HG03521 (cell line): ENCODE results near the gene COX7A1.
"Not testable (repeated sequence)": the region's sequence is repeated elsewhere in the genome, so short reads cannot be mapped to it uniquely, and the experiment has no call there.

Source experiments
- ATAC-seq: cut with Tn5 transposase; IDR thresholded peaks from one replicate; pipeline ENCODE4 v1.9.1; 2021; ENCODE audit warnings: mild to moderate bottlenecking, moderate library complexity; ENCODE audit not compliant: unreplicated experiment

COX7A1 gene

DNA sequence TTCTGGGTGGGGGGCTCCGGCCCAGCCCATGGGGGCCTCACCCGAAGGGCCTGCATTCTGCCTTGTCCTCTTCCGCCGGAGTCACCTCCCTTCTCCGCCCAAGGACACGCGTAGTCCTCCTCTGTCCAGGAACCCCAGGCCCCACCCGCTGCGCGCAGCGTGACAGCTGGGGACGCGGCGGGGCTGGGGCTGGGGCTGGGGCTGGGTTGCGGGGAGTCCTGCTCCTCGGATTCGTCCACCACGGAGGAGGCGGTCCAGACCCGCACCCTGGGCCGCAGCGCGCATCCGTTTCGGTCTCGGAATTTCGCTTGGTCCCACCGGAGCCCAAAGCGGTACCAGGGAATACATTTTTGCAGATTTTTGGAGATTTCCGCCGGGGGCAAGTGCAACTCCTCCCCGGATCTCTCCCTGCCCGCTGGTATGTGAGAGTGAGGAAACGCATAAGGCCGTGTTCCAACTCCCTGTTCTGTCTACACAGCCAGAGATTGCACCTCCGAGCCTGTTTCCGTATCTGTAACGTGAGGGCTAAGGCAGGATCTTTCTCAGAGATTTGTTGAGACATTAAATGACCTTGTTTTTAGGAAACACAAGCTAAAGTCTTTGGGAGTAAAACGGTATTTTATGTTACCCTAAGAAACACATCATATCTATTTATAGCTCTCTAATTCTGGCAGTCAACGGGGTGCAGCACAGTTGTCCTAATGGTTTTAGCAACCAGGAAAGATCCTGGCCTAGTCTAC is at the start of gene COX7A1:
COX7A1 (minus strand) TSS at position 96 of the 740 bp plus-strand sequence; CDS start at position 56, 40 bp downstream.
- ATAC-seq, result no peak

DNA sequence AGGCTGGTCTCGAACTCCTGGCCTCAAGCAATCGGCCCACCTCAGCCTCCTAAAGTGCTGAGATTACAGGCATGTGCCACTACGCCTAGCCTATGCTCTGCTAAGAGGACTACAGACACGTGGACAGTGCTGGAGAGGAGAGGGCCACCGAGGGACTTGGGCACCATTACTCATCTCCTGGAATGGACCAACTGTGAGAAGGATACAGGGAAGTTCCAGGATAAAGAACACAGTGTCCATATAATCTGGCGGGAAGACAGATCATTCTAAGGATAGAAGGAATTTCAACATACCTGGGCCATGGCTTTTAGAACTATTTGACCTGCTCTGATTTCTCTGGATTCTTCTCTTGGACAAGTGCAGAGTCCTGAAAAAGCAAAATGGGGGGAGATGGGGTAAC is 49.4 kb upstream of the COX7A1 start:
- ATAC-seq, result no peak

DNA sequence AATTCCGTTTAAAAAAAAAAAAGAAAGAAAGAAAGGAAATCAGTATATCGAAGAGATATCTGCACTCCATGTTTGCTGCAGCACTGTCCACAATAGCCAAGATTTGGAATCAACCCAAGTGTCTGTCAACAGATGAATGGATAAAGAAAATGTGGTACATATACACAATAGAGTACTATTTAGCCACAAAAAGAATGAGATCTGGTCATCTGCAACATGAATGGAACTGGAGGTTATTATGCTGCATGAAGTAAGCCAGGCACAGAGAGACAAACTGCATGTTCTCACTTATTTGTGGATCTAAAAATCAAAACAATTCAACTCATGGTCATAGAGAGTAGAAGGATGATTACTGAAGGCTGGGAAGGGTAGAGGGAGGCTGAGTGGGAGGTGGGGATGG is 45.9 kb upstream of the COX7A1 start:
- ATAC-seq, result no peak

DNA sequence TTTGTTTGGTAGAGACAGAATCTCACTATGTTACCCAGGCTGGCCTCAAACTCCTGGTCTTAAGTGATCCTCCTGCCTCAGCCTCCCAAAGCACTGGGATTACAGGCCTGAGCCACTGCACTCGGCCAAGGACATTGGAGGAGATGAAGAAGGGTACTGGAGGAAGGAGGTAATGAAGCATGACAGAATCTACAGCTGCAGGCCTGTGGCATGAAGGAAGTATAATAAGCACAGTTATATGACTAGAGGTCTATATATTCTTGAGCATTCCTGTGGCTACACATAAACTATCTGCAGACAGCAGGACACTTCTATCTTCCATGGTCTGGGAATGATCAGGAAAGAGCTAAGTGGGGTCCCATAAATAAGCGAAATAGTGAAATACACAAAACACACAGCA is 44.0 kb upstream of the COX7A1 start:
- ATAC-seq, result no peak

DNA sequence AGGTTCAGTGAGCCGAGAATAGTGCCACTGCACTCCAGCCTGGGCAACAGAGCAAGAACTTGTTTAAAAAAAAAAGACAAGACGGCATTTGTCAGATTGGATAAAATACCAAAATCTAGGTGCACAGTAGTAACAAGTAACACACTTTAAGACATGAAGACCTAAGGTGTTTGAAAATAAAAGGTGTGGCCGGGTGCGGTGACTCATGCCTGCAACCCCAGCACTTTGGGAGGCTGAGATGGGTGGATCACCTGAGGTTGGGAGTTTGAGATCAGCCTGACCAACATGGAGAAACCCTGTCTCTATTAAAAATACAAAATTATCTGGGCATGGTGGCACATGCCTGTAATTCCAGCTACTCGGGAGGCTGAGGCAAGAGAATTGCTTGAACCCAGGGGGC is 34.5 kb upstream of the COX7A1 start:
- ATAC-seq, result not testable (repeated sequence)

DNA sequence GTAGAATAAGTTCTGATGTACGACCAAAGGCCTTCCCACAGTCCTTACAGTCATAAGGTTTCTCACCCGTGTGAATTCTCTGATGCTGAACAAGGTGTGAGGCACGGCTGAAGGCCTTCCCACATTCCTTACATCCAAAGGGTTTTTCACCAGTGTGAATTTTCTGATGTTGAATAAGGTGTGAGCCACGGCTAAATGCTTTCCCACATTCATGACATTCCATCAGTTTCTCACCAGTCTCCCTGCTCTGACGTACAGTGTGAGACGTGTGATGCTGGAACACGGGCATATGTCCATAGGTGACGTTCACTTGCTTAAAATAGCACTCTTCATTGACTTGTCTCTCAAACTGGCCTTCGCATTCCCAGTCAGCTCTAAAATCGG is 31.0 kb upstream of the COX7A1 start:
- ATAC-seq, result no peak

DNA sequence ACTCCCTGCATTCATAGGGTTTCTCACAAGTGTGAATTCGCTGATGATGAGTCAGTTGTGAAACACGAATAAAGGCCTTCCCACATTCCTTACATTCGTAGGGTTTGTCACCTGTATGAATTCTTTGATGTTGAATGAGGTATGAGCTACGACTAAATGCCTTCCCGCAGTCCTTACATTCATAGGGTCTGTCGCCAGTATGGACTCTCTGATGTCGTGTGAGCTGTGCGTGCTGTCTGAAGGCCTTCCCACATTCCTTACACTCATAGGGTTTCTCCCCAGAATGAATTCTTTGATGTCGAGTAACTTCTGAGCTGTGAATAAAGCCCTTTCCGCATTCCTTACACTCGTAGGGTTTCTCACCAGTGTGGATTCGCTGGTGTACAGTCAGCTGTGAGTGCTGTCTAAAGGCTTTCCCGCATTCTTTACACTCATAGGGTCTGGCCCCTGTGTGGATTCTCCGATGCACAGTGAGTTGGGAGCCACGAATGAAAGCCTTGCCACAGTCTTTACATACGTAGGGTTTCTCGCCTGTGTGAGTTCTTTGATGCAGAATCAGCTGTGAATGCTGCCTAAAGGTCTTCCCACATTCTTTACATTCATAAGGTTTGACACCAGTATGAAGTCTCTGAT is 30.5 kb upstream of the COX7A1 start:
- no peak for ATAC-seq

DNA sequence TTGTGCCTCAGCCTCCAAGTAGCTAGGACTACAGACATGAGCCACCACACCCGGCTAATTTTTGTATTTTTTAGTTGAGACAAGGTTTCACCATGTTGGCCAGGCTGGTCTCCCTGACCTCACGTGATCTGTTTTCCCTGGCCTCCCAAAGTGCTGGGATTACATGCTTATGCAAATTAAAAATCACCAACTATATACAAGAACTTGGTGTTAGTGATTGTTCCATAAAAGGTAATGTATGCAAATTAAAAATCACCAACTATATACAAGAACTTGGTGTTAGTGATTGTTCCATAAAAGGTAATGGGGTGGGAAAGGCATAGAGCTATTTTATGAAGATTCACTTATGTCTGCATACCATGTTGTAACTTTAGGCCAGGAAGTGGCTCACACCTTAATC is 26.8 kb upstream of the COX7A1 start:
- not testable (repeated sequence) for ATAC-seq

DNA sequence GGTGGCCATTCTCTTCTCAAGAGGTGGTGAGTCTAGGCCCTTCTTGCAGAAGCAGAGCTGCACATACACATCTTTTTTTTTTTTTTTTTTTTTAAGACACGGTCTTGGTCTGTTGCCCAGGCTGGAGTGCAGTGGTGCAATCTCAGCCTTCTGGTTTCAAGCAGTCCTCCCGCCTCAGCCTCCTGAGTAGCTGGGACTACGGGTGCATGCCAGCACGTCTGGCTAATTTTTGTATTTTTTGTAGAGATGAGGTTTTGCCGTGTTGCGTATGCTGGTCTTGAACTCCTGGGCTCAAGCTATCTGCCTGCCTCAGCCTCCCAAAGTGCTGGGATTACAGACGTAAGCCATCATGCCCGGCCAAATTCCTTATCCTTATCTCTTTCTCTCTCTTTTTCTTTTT is 21.6 kb upstream of the COX7A1 start:
- not testable (repeated sequence) for ATAC-seq

DNA sequence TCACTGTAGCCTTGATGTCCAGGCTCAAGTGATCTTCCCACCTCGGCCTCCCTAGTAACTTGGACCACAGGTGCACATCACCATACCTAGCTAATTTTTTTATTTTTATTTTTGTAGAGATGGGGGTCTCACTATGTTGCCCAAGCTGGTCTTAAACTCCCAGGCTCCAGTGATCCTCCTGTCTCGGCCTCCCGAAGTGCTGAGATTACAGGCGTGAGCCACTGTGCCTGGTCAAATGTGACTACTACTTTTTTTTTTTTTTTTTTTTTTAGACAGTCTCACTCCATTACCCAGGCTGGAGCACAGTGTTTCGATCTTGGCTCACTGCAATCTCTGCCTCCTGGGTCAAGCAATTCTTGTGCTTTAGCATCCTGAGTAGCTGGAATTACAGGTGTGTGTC is 20.6 kb upstream of the COX7A1 start:
- no peak for ATAC-seq

DNA sequence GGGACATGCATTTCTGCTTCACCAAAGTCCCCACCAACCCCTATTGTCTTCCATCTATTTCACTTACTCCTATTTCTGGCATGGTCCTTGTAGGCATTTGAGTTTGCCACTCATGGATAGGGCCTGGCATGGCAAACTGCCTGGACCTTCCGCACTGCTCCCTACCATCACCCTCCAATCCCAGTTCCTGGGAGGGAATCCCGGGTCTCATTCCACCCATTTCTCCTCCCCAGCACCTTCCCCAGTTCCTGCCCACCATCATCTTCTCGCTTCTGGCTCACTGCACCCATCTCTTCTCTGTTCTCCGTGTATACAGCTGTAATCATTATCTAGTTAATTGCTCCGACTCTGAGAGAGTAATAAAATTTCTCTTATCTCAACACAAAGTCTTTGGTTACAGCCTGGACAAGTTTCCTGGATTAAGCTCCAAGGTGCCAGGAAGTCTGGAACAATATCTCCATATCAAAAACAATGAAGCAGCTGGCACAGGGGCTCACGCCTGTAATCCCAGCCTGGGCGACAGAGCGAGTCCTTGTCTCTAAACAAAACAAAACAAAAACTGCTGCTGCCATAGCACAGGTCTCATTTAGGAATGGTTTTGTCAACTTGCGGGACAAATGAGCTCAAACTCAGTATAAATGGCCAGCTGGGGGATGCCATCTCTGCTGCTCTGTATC is 17.0 kb upstream of the COX7A1 start:
- ATAC-seq, result no peak

DNA sequence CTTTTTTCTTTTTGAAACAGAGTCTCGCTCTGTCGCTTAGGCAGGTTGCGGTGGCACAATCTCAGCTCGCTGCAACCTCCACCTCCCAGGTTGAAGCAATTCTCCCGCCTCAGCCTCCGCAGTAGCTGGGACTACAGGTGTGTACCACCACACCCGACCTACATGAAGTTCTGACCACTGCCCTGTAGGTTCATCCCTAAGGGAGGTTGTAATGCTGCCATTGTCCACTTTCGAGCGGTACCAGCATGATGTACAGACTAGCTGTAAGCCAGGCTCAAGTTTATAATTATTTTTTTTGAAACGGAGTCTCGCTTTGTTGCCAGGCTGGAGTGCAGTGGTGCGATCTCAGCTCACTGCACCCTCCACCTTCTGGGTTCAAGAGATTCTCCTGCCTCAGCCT is 11.6 kb upstream of the COX7A1 start:
- no peak for ATAC-seq

DNA sequence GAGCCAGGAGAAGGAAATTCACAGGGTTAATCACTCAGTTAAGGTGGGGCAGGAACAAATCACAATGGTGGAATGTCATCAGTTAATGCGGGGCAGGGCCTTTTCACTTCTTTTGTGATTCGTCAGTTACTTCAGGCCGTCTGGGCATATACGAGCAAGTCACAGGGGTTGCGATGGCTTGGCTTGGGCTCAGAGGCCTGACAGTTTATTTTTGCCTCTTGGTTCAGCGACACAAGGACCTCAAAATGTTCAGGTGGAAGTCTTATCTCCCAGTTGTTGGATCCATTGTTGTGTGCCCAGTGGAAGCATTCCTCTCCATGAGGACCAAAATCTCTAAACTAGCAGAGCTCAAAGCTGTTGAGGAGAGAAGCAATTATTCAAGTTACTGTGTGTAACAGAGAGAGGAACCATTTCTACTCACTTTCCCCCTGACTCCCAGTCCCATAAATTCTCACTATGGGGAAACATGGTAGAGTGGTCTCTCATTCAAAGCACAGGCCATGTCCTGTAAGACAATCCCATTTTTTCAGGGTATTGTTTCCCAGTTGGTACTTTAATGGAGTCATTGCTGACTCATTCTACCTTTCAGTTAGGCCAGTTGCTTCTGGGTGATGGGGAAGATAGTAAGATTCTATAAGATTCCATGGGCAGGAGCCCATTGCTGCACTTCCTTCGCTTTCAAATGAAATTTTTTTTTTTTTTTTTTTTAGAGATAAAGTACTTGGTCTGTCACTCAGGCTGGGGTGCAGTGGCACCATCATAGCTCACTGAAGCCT is 8.8 kb upstream of the COX7A1 start:
- no peak for ATAC-seq

DNA sequence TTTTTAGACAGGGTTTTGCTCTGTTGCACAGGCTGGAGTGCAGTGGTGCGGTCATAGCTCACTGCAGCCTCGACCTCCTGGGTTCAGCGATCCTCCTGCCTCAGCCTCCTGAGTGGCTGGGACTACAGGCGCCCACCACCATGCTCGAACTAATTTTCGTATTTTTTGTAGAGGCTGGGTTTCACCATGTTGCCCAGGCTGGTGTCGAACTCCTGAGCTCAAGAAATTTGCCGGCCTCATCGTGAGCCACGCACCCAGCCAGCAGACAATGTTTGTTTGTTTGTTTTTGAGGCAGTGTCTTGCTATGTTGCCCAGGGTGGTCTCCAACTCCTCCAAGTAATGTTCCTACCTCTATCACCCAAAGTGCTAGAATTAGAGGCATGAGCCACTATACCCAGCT is 879 bp upstream of the COX7A1 start:
- no peak for ATAC-seq

DNA sequence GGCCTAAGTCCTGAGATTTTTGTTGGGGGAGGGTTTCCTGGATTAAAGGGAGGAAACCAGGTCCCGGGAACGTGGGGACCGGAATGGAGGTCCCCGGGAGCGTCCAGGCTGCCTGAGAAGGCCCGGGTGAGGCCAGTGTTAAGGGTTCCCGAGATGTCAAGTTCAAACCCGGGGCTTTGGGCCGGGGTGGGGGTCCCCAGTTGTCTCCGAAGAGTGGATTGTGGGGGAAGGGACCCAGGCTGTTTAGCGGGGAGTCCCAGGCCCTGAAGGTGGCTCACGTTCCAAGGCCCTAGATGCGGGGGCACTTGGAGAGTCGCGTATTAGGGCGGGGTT is 262 bp downstream of the COX7A1 start:
- ATAC-seq, result no peak

DNA sequence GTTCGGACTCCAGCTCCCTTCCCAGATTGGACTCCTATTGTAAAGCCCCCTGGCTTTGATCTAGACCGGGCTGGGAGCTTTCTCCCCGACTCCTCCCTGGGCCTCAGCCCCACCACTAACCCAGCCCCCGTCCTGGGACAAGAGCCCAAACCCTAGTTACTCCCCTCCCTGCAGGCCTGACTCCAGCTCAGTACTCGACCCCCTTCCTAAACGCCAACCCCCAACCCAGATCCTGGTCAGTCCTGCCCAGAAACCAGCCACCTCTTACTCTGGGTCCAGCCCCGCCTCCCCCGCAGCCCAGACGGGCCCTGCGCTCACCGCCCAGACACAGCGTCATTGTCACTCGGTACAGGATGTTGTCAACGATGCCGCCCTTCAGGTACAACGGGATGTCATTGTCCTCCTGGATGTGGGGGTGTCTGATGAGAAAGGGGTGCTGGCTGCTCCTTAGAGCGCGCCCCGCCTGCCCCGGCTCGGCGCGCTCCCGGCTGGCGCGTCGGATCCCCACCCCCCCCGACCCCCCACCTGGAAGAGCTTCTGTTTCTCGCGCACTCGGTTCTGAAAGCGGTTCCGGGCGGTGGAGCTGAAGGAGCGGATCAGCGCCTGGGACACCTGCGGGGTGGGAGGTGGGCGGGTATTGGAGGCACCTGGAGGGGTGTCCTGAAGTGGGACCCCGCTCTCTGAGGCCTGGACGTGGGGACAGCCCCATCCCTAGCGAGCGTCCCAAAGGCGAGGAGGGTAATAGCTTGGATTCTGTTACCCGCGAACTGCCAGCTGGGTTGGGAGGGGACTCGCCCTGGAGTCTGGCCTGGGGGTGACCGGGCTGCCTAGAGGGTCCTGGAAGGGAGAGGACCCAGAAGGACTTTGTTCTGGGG is 866 bp downstream of the COX7A1 start:
- no peak for ATAC-seq

DNA sequence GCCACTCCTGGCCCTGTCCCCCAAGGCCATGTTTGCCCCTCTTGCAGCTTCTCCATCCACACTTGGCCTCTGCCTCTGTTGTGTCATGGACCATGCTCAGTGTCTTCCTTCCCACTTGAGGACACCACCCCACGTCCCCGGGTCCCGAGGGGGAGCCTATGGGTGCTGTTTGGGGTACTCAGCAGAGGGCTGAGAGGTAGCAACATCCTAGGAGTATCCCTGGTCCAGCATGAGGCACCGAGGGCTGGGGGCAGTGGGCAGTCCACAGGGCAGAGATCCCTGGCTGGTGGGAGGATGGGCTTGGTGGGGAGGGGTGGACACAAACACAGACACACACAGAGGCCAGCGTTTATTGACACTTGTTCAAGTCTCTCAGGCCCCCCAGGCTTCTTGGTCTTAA is 1.7 kb downstream of the COX7A1 start:
- ATAC-seq, result no peak

DNA sequence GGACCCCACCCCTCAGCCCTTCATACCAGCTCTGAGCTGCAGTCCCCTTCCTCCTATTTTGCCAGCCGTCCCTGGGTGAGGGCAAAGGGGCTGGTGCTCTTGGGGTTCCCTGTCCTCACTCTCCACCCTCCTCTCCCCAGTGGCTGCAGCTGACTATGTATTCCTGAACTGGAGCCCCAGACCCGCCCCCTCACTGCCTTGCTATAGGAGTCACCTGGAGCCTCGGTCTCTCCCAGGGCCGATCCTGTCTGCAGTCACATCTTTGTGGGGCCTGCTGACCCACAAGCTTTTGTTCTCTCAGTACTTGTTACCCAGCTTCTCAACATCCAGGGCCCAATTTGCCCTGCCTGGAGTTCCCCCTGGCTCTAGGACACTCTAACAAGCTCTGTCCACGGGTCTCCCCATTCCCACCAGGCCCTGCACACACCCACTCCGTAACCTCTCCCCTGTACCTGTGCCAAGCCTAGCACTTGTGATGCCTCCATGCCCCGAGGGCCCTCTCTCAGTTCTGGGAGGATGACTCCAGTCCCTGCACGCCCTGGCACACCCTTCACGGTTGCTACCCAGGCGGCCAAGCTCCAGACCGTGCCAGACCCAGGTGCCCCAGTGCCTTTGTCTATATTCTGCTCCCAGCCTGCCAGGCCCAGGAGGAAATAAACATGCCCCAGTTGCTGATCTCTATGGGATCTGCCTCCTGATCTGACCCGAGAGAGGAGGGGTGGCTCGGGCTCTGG is 2.4 kb downstream of the COX7A1 start:
- ATAC-seq, result no peak

DNA sequence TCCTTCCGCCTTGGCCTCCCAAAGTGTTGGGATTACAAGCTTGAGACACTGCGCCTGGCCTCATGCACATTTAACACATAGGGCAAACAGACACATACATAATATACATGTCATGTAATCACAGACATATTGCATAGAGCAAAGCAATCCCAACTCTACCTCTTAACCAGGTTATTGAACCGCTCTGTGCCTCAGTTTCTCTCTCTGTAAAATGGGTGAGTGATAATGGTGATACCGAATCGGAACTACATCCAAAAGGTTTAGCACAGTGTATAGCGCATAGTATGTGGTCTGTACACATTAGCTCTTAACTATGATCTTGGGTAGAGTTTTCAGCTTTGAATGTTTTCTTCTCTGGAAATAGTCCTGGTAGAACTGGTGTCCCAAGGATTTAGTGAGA is 7.6 kb downstream of the COX7A1 start:
- no peak for ATAC-seq

DNA sequence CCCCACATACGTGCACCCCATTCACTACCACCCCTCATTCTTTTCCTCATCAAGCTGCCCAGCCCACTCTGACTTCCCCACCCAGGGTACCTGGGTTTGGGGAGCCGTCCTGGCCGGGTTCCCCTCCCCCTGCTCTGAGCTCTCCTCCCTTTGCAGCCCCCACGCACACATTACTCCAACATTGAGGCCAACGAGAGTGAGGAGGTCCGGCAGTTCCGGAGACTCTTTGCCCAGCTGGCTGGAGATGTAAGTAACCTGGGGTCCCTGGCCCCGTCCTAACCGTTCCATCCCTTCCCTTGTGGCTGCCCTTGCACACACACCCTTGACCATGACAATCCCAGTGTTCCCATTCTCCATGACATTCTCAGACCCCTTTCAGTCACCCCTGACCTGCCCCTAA is 9.8 kb downstream of the COX7A1 start:
- ATAC-seq, result no peak
